Activated CD4-positive, CD25-positive, alpha-beta regulatory T cell treated with anti-CD3 and anti-CD28 coated beads, Interleukin-2, amount 50 U/mL, for 72 hours (primary cell): ENCODE data around the gene GNB5.
"Not testable (repeated sequence)": the region's sequence is repeated elsewhere in the genome, so short reads cannot be mapped to it uniquely, and the experiment has no call there.

Source experiments
- DNase-seq: peaks from one replicate; pipeline ENCODE4 v3.0.0; 2021

GNB5 gene

GRCh38 chr15:52086011-52086786, 105.0 kb downstream of the GNB5 start:
- DNase-seq, result no peak

- no peak for DNase-seq
Observed at GRCh38 chr15:52085299-52085698, 105.9 kb downstream of the GNB5 start.

GRCh38 chr15:52083603-52084002, 107.6 kb downstream of the GNB5 start:
- no peak for DNase-seq

- DNase-seq, result not testable (repeated sequence)
Observed at GRCh38 chr15:52083037-52083359, 108.2 kb downstream of the GNB5 start.

GRCh38 chr15:52082197-52083036, 108.8 kb downstream of the GNB5 start:
- DNase-seq, result no peak

- no peak for DNase-seq
Observed at GRCh38 chr15:52080706-52081392, 110.3 kb downstream of the GNB5 start.

- DNase-seq, result no peak
Observed at GRCh38 chr15:52080031-52080430, 111.2 kb downstream of the GNB5 start.

GRCh38 chr15:52078876-52079700, 112.1 kb downstream of the GNB5 start:
- DNase-seq, result peak; percentile 80

GRCh38 chr15:52078197-52078875, 112.9 kb downstream of the GNB5 start:
- DNase-seq, result no peak

- no peak for DNase-seq
Observed at GRCh38 chr15:52076889-52077781, 114.1 kb downstream of the GNB5 start.

- no peak for DNase-seq
Observed at GRCh38 chr15:52071570-52071969, 119.6 kb downstream of the GNB5 start.

- no peak for DNase-seq
Observed at GRCh38 chr15:52069559-52069958, 121.6 kb downstream of the GNB5 start.

- no peak for DNase-seq
Observed at GRCh38 chr15:52068004-52068615, 123.1 kb downstream of the GNB5 start.

- DNase-seq, result no peak
Observed at GRCh38 chr15:52067545-52067926, 123.7 kb downstream of the GNB5 start.

GRCh38 chr15:52066842-52067544, 124.2 kb downstream of the GNB5 start:
- no peak for DNase-seq
